AG04449 (cell line): ENCODE data around the gene PPP2R2C.

Source experiments
- CTCF ChIA-PET: fragments of 350-600 bp; formaldehyde crosslinking; extraction: SDS; loops from one replicate; lab custom pipeline; 2021; ENCODE audit warnings: antibody characterized with exemption; lab: Yijun Ruan, JAX
- POLR2A ChIA-PET: fragments of 400-600, 350-600 bp; formaldehyde crosslinking; extraction: SDS; loops from one replicate; lab custom pipeline; 2020; ENCODE audit warnings: antibody characterized with exemption, inconsistent platforms; lab: Yijun Ruan, JAX
- DNase-seq: peaks from one replicate; pipeline ENCODE4 v3.0.0-alpha.2; 2010; ENCODE audit warnings: low read depth, low spot score
- H3K4me3 ChIP-seq: 2 replicates; pipeline ENCODE4 v1.5.1; 2011; ENCODE audit warnings: low read depth, mild to moderate bottlenecking, control low read depth, low read length
- TF ChIP-seq, protein P1 (sequence below): IDR thresholded peaks from one replicate; pipeline ENCODE4 v1.5.1; 2011; ENCODE audit warnings: mild to moderate bottlenecking, moderate library complexity, low read length, control low read depth, inconsistent platforms; ENCODE audit not compliant: insufficient read depth; ENCODE audit errors: missing control alignments

Gene PPP2R2C

DNA sequence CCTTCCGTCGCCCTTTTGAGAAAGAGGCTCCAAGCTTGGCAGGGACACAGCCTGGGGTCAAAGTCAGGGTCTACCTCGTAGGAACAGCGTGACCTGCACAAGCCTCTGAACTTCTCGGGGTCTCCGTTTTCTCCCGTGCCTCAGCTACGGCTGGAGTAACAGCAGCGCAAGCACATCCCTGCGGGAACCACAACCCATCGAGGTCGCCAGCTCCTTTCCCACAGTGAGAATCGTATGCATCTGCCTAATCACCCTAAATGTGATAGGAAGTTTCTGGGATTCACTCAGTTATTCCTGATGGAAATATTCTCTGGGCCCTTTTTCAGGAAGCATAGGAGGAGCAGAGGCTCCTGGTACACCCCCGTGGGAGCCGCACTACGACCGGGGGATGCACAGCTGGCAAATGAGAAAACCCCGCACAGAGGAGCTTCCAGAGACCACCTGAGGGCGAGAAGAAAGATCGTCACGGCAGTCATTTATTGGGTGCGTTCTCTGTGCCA is 24.7 kb downstream of the PPP2R2C start:
- TF ChIP-seq, protein P1, sequence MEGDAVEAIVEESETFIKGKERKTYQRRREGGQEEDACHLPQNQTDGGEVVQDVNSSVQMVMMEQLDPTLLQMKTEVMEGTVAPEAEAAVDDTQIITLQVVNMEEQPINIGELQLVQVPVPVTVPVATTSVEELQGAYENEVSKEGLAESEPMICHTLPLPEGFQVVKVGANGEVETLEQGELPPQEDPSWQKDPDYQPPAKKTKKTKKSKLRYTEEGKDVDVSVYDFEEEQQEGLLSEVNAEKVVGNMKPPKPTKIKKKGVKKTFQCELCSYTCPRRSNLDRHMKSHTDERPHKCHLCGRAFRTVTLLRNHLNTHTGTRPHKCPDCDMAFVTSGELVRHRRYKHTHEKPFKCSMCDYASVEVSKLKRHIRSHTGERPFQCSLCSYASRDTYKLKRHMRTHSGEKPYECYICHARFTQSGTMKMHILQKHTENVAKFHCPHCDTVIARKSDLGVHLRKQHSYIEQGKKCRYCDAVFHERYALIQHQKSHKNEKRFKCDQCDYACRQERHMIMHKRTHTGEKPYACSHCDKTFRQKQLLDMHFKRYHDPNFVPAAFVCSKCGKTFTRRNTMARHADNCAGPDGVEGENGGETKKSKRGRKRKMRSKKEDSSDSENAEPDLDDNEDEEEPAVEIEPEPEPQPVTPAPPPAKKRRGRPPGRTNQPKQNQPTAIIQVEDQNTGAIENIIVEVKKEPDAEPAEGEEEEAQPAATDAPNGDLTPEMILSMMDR: no peak
- ChIA-PET CTCF (no interaction called here), POLR2A (no interaction called here)
- H3K4me3 ChIP-seq: no peak overlapping the region
- no peak for DNase-seq

DNA sequence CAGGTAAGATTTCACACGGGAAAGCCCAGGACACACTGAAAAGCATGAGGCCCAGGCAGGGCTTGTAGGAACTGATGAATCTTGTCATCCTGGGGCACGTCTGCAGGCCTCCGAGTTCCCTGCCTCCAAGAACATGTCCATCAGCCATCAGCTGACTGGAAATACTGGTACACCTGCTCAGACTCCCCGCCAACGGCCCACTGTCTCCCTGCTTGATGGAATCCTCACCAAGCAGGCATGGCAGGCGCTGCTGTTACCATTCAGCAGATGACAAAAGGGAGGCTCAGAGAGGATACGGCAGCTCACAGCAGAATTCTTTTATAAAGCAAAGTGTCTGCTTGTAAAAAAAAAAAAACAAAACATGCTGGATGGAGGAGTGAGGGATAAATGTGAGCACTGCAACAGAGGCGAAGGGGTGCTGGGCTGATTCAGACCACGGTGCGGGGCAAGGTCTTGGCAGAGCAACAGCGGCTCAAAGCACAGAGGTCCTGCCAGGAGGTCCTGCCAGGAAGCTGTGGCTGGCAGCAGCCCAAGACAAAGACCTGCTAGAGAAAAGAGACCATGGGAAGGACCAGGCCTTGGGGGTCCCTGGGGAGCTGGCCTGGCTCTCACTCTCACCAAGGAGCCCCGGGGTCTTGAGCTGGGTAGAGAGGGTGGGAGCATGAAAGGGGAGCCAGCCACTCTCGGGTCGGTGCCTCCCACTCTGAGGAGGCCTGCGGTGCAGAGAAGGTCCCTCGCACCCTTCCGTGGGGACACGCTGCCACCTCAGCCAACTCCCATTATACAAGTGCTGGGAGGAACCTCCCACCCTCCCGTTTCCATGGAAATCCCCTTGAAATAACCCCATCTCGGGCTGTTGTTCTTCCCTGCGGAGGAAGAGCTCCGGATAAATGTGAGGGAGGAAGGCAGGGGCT is 25.6 kb downstream of the PPP2R2C start:
- no peak for DNase-seq
- no peak overlapping the region for H3K4me3 ChIP-seq
- CTCF ChIA-PET: no interaction called here
- TF ChIP-seq, protein P1: no peak
- POLR2A ChIA-PET: no interaction called here

DNA sequence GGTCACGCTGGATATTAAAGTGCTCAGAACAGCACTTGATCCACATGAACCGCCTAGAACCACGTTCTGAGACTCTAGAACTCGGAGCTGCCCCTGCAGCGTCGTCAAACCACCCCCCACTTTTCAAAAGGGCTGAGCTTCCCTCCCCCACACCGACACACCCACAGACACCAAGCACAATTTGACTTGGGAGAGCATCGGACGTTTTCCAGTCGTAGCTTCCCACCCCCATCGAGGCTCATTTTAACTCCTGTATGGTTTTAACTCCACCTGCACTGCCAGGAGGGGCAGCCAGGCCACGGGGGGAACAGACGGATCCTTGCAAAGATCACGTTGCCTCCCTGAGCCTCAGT is 26.3 kb downstream of the PPP2R2C start:
- no peak for DNase-seq
- ChIA-PET CTCF (no interaction called here), POLR2A (no interaction called here)
- TF ChIP-seq, protein P1: no peak
- no peak overlapping the region for H3K4me3 ChIP-seq

DNA sequence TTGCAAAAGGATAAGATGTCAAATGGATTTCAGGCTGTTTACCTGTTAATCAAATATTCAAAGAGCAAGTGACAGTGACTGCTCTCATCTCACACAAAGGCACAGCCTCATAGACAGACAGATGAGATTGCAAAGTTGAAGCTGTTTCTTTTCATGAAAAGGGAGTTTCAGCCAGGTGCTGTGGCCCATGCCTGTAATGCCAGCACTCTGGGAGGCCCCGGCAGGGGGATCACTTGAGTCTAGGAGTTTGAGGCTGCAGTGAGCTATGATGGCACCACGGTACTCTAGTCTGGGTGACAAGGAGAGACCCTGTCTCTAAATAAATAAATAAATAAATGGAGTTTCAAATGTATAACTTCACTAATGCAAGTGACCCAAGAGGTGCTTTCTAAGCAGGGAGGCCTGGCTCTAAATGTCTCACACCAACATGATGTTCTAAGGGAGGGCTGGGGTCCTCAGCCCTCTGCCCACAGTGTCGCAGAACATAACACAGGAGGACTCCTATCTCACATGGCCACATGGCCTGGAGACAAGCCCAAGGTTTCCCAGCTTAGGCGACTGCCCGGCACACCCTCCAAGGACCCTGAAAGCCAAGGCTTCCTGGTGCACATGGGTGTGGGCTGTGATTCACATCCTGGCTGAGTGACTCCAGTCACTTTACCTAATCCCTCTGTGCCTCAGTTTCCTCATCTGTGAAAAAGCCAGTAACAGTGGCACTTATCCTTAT is 26.8 kb downstream of the PPP2R2C start:
- TF ChIP-seq, protein P1: no peak
- no peak overlapping the region for H3K4me3 ChIP-seq
- CTCF ChIA-PET: no interaction called here
- POLR2A ChIA-PET: no interaction called here
- DNase-seq: no peak

DNA sequence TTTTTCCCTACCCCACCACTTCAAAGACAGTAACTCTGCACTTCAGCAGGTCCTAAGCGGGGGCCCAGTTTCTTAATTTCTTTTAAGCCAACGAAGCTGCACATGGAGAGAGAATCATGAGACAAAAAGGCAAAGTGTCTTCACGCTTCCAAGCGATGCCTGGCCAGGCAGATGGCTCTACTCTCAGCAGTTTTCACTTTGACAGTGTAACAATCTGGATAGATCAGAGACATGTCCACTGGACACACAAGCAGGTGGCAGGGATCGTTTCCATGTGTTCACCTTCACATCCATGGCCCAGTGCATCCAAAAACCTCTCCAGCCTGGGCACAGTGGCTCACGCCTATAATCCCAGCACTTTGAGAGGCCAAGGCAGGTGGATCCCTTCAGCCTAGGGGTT is 27.8 kb downstream of the PPP2R2C start:
- POLR2A ChIA-PET: no interaction called here
- no peak for DNase-seq
- TF ChIP-seq, protein P1: no peak
- CTCF ChIA-PET: no interaction called here
- H3K4me3 ChIP-seq: no peak overlapping the region
